GM23248 (cell line): Measurements from ENCODE around the gene RPL41.

Experiments used
- EZH2 ChIP-seq: fragments of 200-600 bp; sonication (generic); IDR thresholded peaks from 2 replicates; pipeline ENCODE4 v1.6.1; 2018; ENCODE audit warnings: antibody characterized with exemption, mild to moderate bottlenecking; ENCODE audit not compliant: insufficient read depth, poor library complexity, severe bottlenecking
- EZH2phosphoT487 ChIP-seq: fragments of 200-600 bp; sonication (generic); IDR thresholded peaks from 2 replicates; pipeline ENCODE4 v1.6.1; 2018; ENCODE audit warnings: antibody characterized with exemption, moderate library complexity, mild to moderate bottlenecking, low read depth; ENCODE audit not compliant: insufficient read depth

GRCh38 chr12:56152132-56152755 is 35.8 kb downstream of the RPL41 start, which contains the start of gene MYL6B:
- no peak for TF ChIP-seq EZH2
- TF ChIP-seq EZH2phosphoT487 = no peak
